H9 (cell line): Measurements from ENCODE around the gene SERPINA3. TPM values are rescaled to one million over a fixed set of nuclear protein-coding genes. Genes with fewer than 3 reads are reported as not detected.

ENCODE experiments used
- DNase-seq: peaks from one replicate; pipeline ENCODE4 v3.0.0-alpha.2; 2017
- H2AFZ ChIP-seq: one replicate; pipeline ENCODE4 v1.6.1; 2013; ENCODE audit warnings: mild to moderate bottlenecking, low read length, control low read depth, moderate library complexity
- H2AK5ac ChIP-seq: 2 replicates; pipeline ENCODE4 v1.6.1; 2013; ENCODE audit warnings: low read length, control low read depth, mixed read lengths; ENCODE audit not compliant: insufficient read length
- H2BK120ac ChIP-seq: one replicate; pipeline ENCODE4 v1.6.1; 2013; ENCODE audit warnings: low read depth, mild to moderate bottlenecking, low read length, control low read depth, inconsistent platforms; ENCODE audit not compliant: poor library complexity, severe bottlenecking
- H2BK12ac ChIP-seq: 2 replicates; pipeline ENCODE4 v1.6.1; 2013; ENCODE audit warnings: low read length, control low read depth, mixed read lengths, low read depth; ENCODE audit not compliant: insufficient read length
- H2BK15ac ChIP-seq: 2 replicates; pipeline ENCODE4 v1.6.1; 2013; ENCODE audit warnings: low read depth, low read length, control low read depth
- H2BK20ac ChIP-seq: one replicate; pipeline ENCODE4 v1.6.1; 2013; ENCODE audit warnings: low read depth, mild to moderate bottlenecking, low read length, control low read depth, inconsistent platforms; ENCODE audit not compliant: poor library complexity, severe bottlenecking
- H2BK5ac ChIP-seq: 2 replicates; pipeline ENCODE4 v1.6.1; 2013; ENCODE audit warnings: low read length, control low read depth, mixed read lengths; ENCODE audit not compliant: insufficient read length
- H3K14ac ChIP-seq: 2 replicates; pipeline ENCODE4 v1.6.1; 2013; ENCODE audit warnings: low read length, control low read depth; ENCODE audit not compliant: insufficient read depth
- H3K18ac ChIP-seq: 2 replicates; pipeline ENCODE4 v1.6.1; 2013; ENCODE audit warnings: low read depth, mild to moderate bottlenecking, mixed read lengths, low read length, control low read depth; ENCODE audit not compliant: insufficient read length
- H3K23ac ChIP-seq: 2 replicates; pipeline ENCODE4 v1.6.1; 2013; ENCODE audit warnings: low read length, control low read depth, mixed read lengths, low read depth; ENCODE audit not compliant: insufficient read length
- H3K23me2 ChIP-seq: 2 replicates; pipeline ENCODE4 v1.6.1; 2013; ENCODE audit warnings: low read depth, mild to moderate bottlenecking, mixed read lengths, low read length, control low read depth; ENCODE audit not compliant: insufficient read length, poor library complexity, severe bottlenecking
- H3K27ac ChIP-seq: 2 replicates; pipeline ENCODE4 v1.5.1; 2013; ENCODE audit warnings: low read length, control low read depth, mixed read lengths, low read depth; ENCODE audit not compliant: insufficient read length
- H3K27me3 ChIP-seq: 2 replicates; pipeline ENCODE4 v1.6.1; 2013; ENCODE audit warnings: low read length, control low read depth, inconsistent platforms; ENCODE audit not compliant: insufficient read depth
- H3K4ac ChIP-seq: 2 replicates; pipeline ENCODE4 v1.6.1; 2013; ENCODE audit warnings: low read depth, mild to moderate bottlenecking, control low read depth, inconsistent platforms, low read length, moderate library complexity
- H3K4me1 ChIP-seq: 2 replicates; pipeline ENCODE4 v1.6.1; 2013; ENCODE audit warnings: low read length, control low read depth, inconsistent platforms; ENCODE audit not compliant: insufficient read depth
- H3K4me2 ChIP-seq: 2 replicates; pipeline ENCODE4 v1.6.1; 2013; ENCODE audit warnings: low read length, control low read depth, mixed read lengths; ENCODE audit not compliant: insufficient read length, insufficient read depth
- H3K56ac ChIP-seq: 2 replicates; pipeline ENCODE4 v1.6.1; 2013; ENCODE audit warnings: low read depth, mild to moderate bottlenecking, mixed read lengths, low read length, control low read depth; ENCODE audit not compliant: insufficient read length
- H3K79me1 ChIP-seq: 2 replicates; pipeline ENCODE4 v1.6.1; 2013; ENCODE audit warnings: low read depth, mild to moderate bottlenecking, moderate library complexity, low read length, control low read depth, inconsistent platforms; ENCODE audit not compliant: insufficient read depth, poor library complexity, severe bottlenecking
- H3K79me2 ChIP-seq: 2 replicates; pipeline ENCODE4 v1.6.1; 2013; ENCODE audit warnings: low read length, control low read depth, inconsistent platforms; ENCODE audit not compliant: insufficient read depth
- H3K9ac ChIP-seq: 2 replicates; pipeline ENCODE4 v1.6.1; 2013; ENCODE audit warnings: low read length, control low read depth, mixed read lengths; ENCODE audit not compliant: insufficient read length; ENCODE audit errors: extremely low read depth
- H3K9me3 ChIP-seq: one replicate; pipeline ENCODE4 v1.6.1; 2013; ENCODE audit warnings: low read depth, low read length, inconsistent platforms; ENCODE audit not compliant: control insufficient read depth
- H3T11ph ChIP-seq: one replicate; pipeline ENCODE4 v1.6.1; 2013; ENCODE audit warnings: mild to moderate bottlenecking, low read length, control low read depth, inconsistent platforms
- H4K20me1 ChIP-seq: one replicate; pipeline ENCODE4 v1.6.1; 2013; ENCODE audit not compliant: control insufficient read depth, insufficient read length, insufficient read depth
- H4K5ac ChIP-seq: 2 replicates; pipeline ENCODE4 v1.6.1; 2013; ENCODE audit warnings: low read depth, mild to moderate bottlenecking, mixed read lengths, low read length, control low read depth; ENCODE audit not compliant: insufficient read length
- H4K8ac ChIP-seq: replicated peaks from 2 replicates; pipeline ENCODE4 v1.6.1; 2013; ENCODE audit warnings: low read length, control low read depth, mixed read lengths, low read depth; ENCODE audit not compliant: insufficient read length
- H4K91ac ChIP-seq: 2 replicates; pipeline ENCODE4 v1.6.1; 2013; ENCODE audit warnings: low read depth, mild to moderate bottlenecking, moderate library complexity, mixed read lengths, low read length, control low read depth; ENCODE audit not compliant: insufficient read length
- H3K27ac Mint-ChIP-seq, 3 experiments: 2 replicates in 2 of 3; 3 replicates in 1 of 3; pipeline ENCODE4 v1.8.0; 2020 to 2021; ENCODE audit warnings: mixed read lengths in 3 of 3, mild to moderate bottlenecking in 1 of 3, moderate library complexity in 1 of 3
- H3K27me3 Mint-ChIP-seq: 2 replicates; pipeline ENCODE4 v1.8.0; 2021; ENCODE audit warnings: low read depth, mild to moderate bottlenecking, moderate library complexity, mixed read lengths
- H3K36me3 Mint-ChIP-seq, 3 experiments: 2 replicates in 2 of 3; 3 replicates in 1 of 3; pipeline ENCODE4 v1.8.0; 2020 to 2021; ENCODE audit warnings: low read depth in 3 of 3, mixed read lengths in 3 of 3; ENCODE audit not compliant: insufficient read depth in 1 of 3
- H3K4me1 Mint-ChIP-seq, 2 experiments: 2 replicates each; pipeline ENCODE4 v1.8.0; 2020; ENCODE audit warnings: mixed read lengths in 2 of 2
- H3K4me3 Mint-ChIP-seq, 2 experiments: 2 replicates in 1 of 2; 3 replicates in 1 of 2; pipeline ENCODE4 v1.8.0; 2020 to 2021; ENCODE audit warnings: mild to moderate bottlenecking in 2 of 2, mixed read lengths in 2 of 2, moderate library complexity in 1 of 2
- H3K9me3 Mint-ChIP-seq, 2 experiments: 2 replicates in 1 of 2; 3 replicates in 1 of 2; pipeline ENCODE4 v1.8.0; 2020; ENCODE audit warnings: mild to moderate bottlenecking in 2 of 2, mixed read lengths in 2 of 2, moderate library complexity in 1 of 2
- CTCF ChIP-seq: fragments of 200-600 bp; sonication (generic); conservative IDR thresholded peaks from 3 replicates; pipeline ENCODE4 v1.8.0; 2021; ENCODE audit warnings: antibody characterized with exemption, mild to moderate bottlenecking
- WGBS: extraction: QIAGEN DNeasy Blood & Tissue Kit; methylation state at CpG from one replicate; pipeline ENCODE4 v1.1.7; 2013; ENCODE audit warnings: missing lambda C conversion rate, low lambda C conversion rate, mixed read lengths; ENCODE audit not compliant: insufficient read length; ENCODE audit errors: extremely low coverage; 5-methylcytosine and 5-hydroxymethylcytosine counted together
- total RNA-seq: library from RNA; stranded (reverse); gene quantifications from 2 replicates; pipeline ENCODE4 v1.2.1, GENCODE V29; 2021

Gene SERPINA3
- total RNA-seq, 1 experiment from 2014 or later, result not detected

- H3K27ac ChIP-seq, result no peak overlapping the region
- WGBS, result no CpG with 5 or more reads among the region's 4 CpGs
- H3K56ac ChIP-seq, result no peak overlapping the region
These were observed 25.6 kb upstream of the SERPINA3 start for GRCh38 chr14:94586635-94587034.

More at GRCh38 chr14:94586635-94587034, 25.6 kb upstream of the SERPINA3 start:
- Histone ChIP-seq H4K8ac (no peak overlapping the region), H2BK5ac (no peak overlapping the region), H2BK15ac (no peak overlapping the region), H3K4ac (no peak overlapping the region), H3K27me3 (no peaks in the 10 kb centered on the region), H2AFZ (no peak overlapping the region), H3K18ac (no peak overlapping the region), H4K91ac (no peak overlapping the region), H2BK20ac (no peak overlapping the region), H2AK5ac (no peak overlapping the region), H3K23me2 (no peaks in the 10 kb centered on the region), H4K20me1 (no peaks in the 10 kb centered on the region), H3K9ac (no peak overlapping the region), H4K5ac (no peak overlapping the region), H3K79me1 (no peaks in the 10 kb centered on the region), H3K23ac (no peak overlapping the region), H2BK12ac (no peak overlapping the region), H3K4me2 (no peak overlapping the region), H3K4me1 (no peaks in the 10 kb centered on the region), H3K79me2 (no peaks in the 10 kb centered on the region), H2BK120ac (no peak overlapping the region), H3T11ph (no peak overlapping the region), H3K9me3 (no peaks in the 10 kb centered on the region), H3K14ac (no peak overlapping the region)
- Mint-ChIP-seq H3K27ac (no peak overlapping the region), H3K4me1 (peaks cover 23 to 24% of the 10 kb centered on the region in 2 experiments), H3K4me3 (no peak overlapping the region), H3K36me3 (peaks cover 0 to 18% (median 8%) of the 10 kb centered on the region in 3 experiments; a peak in 5 of 7 replicates), H3K9me3 (peaks cover 16 to 19% of the 10 kb centered on the region in 2 experiments), H3K27me3 (peaks cover 30% of the 10 kb centered on the region)
- TF ChIP-seq CTCF, result no peak
- no peak for DNase-seq
